Caki2 (cell line): ENCODE measurements around the gene XYLT1. TPM values are rescaled to one million over a fixed set of nuclear protein-coding genes. Genes with fewer than 3 reads are reported as not detected.

Experiments
- DNase-seq: peaks from one replicate; pipeline ENCODE4 v3.0.0-alpha.2; 2015; ENCODE audit warnings: low read depth
- in situ Hi-C: cut with HindIII; loops from 2 replicates; pipeline ENCODE4 v1.10.0; 2016; ENCODE audit warnings: low sequenced_read_pairs, low pct_unique_long_range_greater_than_20kb, mixed read lengths
- total RNA-seq: library from RNA; depleted of rRNA; stranded (reverse); fragments of >200 nt; shearing (Covaris generic); gene quantifications from 2 replicates; pipeline ENCODE4 v1.2.3, GENCODE V29; 2014; ENCODE audit warnings: low replicate concordance

XYLT1 gene
- total RNA-seq, 1 experiment from 2014 or later: 5.8 TPM

DNA sequence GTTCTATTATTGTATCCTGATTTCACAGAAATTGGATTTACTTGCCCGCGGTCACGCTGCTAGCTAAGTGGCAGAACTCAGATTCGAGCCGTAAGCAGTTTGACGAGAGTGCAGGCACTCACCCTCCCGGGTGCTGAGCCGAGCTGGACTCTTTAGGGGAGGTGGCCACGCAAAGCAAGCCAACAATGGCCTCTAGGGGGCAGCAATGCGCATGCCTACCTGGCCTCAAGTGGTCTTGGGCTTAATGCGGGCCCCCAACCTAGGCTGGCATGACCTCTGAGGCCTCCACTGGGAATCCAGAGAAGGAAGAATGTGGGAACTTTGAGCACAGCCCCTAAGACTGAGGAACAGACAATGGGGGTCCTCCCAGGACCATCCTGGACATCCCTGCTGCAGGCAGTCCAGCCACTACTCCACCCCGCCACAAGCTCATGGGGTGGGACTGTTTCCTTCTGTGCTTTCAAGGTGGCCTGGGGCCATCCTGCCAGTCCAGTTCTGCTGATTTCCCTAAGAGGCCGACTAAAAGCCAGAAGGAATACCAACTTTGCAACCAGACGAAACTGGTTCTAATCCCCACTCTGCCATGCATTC is 276.5 kb downstream of the XYLT1 start:
- DNase-seq: no peak
- in situ Hi-C loops: no loop called here

GRCh38 chr16:17193566-17194100 is 277.1 kb downstream of the XYLT1 start:
- in situ Hi-C loops: no loop called here
- DNase-seq: no peak

DNA sequence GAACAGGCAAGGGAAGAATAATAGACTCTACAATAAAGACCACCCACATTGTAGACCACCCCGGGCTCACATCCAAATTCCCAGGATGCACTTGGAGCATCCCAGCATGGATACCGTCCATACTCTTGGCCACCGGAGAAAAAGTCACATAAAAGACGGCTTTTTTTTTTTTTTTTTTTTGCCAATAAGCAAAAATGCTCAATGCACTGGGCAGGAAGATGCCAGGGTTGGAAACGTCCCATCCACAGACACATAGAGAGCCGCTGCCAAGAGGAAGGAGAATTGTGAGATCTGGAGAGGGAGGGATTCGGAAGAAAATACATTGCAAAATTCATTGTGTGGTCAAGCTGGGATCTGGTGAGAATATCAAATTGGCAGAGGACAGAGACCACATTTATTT is 286.7 kb downstream of the XYLT1 start:
- in situ Hi-C loops: no loop called here
- no peak for DNase-seq

- DNase-seq: peak; percentile 7
- in situ Hi-C loops: no loop called here
Measured at GRCh38 chr16:17177959-17178905, 292.5 kb downstream of the XYLT1 start.

DNA sequence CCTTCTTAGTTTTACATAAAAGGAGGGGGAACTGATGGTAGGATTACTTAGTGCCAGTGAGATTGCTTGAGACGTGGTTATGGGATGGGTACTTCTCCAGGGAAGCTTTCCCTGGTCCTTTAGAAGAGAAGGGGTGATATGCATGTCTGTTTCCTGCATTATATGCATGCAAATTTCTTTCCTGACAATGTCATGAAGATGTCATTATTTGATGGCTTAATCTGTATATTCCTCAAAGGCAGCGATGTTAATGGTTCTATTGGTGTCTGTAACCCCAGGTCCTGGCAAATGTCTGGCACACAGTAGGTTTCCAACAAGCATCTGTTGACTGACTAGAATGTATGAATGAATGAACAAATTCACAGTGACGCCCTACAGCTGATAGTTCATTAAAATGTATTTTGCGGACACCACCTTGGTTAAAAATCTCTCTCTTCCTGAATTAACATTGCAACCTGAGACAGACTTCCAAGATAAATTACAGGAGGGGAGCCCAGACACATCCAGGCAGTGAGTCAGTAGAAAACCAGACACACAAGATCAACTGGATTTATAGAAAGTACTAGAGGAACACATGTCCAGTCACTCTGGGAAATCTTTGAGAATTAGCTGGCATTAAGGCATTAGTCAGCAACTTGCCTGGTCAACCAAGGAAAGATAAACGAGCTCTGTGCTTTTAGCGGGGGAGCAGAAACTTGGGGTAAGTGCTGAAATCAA is 293.4 kb downstream of the XYLT1 start:
- peak; percentile 25 for DNase-seq
- in situ Hi-C loops: no loop called here

GRCh38 chr16:17176199-17176598 is 294.6 kb downstream of the XYLT1 start:
- no peak for DNase-seq
- in situ Hi-C loops: no loop called here

DNA sequence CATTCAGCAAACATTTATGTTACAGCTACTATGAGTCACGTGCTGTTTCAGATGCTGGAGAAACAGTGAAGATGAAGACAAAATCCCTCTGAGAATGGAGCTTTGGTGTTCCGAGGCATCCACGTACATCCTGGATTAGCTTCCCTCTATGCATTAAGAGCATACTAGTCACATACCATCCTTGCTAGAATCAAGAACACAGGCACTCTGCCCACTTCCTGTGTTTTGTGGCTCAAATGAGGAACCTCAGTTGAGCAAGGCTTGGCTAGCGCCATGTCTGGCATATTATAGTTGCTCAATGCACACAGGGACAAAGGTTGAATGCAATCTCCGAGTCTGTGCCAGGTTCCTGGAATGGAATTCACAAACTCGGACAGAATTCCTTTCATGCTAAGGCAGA is 297.5 kb downstream of the XYLT1 start:
- DNase-seq: no peak
- in situ Hi-C loops: no loop called here

- in situ Hi-C loops: no loop called here
- no peak for DNase-seq
Measured at GRCh38 chr16:17171250-17172143, 299.3 kb downstream of the XYLT1 start.

DNA sequence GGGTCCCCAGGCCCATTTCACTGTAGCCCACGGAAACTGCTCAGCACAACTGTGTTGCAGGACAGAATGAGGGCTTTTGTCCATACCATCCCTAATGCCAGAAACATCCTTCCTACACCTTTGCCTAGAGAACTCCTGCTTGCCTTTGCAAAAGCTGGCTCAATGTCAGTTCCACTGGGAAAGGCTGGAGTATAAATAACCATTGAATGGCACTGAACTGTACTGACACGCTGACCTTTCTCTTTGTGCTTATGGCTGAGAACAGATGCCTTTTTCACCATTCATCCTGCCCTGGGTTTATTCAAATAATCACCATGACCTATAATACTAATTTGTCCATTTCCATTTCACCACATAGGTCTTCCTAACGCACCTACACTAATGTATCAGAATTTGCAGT is 300.3 kb downstream of the XYLT1 start:
- no peak for DNase-seq
- in situ Hi-C loops: no loop called here

DNA sequence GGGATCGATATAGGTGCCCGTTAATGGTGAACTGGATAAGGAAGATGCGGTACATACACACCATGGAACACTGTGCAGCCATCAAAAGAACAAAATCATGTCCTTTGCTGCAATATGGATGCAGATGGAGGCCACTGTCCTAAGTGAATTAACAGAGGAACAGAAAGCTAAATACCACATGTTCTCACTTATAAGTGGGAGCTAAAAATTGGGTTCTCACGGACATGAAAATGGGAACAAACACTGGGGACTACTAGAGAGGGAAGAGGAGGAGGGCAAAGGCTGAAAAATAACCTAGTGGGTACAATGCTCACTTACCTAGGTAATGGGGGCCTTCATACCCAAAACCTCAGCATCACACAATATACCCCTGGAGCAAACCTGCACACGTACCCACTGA is 302.6 kb downstream of the XYLT1 start:
- in situ Hi-C loops: no loop called here
- DNase-seq: no peak

- in situ Hi-C loops: no loop called here
- DNase-seq: no peak
Measured at GRCh38 chr16:17166095-17166494, 304.7 kb downstream of the XYLT1 start.

GRCh38 chr16:17162560-17162959 is 308.2 kb downstream of the XYLT1 start:
- no peak for DNase-seq
- in situ Hi-C loops: no loop called here

GRCh38 chr16:17160920-17161431 is 309.8 kb downstream of the XYLT1 start:
- in situ Hi-C loops: no loop called here
- DNase-seq: no peak

GRCh38 chr16:17160285-17160853 is 310.4 kb downstream of the XYLT1 start:
- no peak for DNase-seq

GRCh38 chr16:17159617-17160016 is 311.1 kb downstream of the XYLT1 start:
- in situ Hi-C loops: no loop called here
- no peak for DNase-seq

More at GRCh38 chr16:17160285-17160853, 310.4 kb downstream of the XYLT1 start:
- in situ Hi-C loops: no loop called here

GRCh38 chr16:17155936-17156335 is 314.8 kb downstream of the XYLT1 start:
- in situ Hi-C loops: no loop called here
- no peak for DNase-seq

DNA sequence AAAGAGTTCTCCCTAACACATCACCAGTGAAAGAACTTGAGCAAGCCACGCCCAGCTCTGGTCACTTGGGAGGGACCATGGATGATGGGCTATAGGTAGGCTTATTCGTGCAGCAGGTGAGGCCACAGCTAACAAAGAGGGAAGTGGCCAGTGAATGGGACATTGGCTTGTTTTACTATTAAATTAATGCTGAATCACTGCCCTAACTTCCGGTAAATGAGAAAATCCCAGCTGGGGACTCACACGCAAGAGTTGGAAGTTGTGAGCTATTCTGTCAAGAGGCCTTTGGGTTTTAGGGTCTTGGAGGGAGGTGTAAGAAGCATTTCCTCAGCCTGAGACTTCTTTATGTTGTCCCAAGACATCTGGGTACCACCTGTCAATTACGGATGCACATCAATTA is 315.3 kb downstream of the XYLT1 start:
- in situ Hi-C loops: no loop called here

More for the DNA sequence above, 315.3 kb downstream of the XYLT1 start:
- DNase-seq: no peak
